Peyer's patch (tissue), 4 donors: Measurements from ENCODE around the gene S1PR5. TPM values are rescaled to one million over a fixed set of nuclear protein-coding genes. Genes with fewer than 3 reads are reported as not detected.

ENCODE experiments used
- DNase-seq, 3 donors: peaks; one replicate each; pipeline ENCODE4 v3.0.0-alpha.2; 2017 to 2019
- H3K27ac ChIP-seq, 4 donors: fragments of 200-600 bp; sonication (generic); one replicate each; pipeline ENCODE4 v1.5.1; 2016 to 2019
- H3K27me3 ChIP-seq, 2 donors: fragments of 200-600 bp; sonication (generic); one replicate each; pipeline ENCODE4 v1.5.1; 2019
- H3K36me3 ChIP-seq, 3 donors: fragments of 200-600 bp; sonication (generic); one replicate each; pipeline ENCODE4 v1.5.1; 2016 to 2019
- H3K4me1 ChIP-seq, 4 donors: fragments of 200-600 bp; sonication (generic); one replicate each; pipeline ENCODE4 v1.5.1; 2016 to 2019
- H3K4me3 ChIP-seq, 4 donors: fragments of 200-600 bp; sonication (generic); 1 replicate in 3 of 4; 2 replicates in 1 of 4; pipeline ENCODE4 v1.5.1; 2016 to 2019; ENCODE audit warnings: mild to moderate bottlenecking in 1 of 4
- H3K9me3 ChIP-seq, 4 donors: fragments of 200-600 bp; sonication (generic); one replicate each; pipeline ENCODE4 v1.5.1; 2016 to 2019; ENCODE audit warnings: mild to moderate bottlenecking in 1 of 4
- POLR2A ChIP-seq, 2 donors: fragments of 450-650 bp; IDR thresholded peaks; one replicate each; pipeline ENCODE4 v1.5.1; 2017; ENCODE audit warnings: antibody characterized with exemption in 2 of 2, mild to moderate bottlenecking in 2 of 2, moderate library complexity in 2 of 2
- small RNA-seq, 2 donors: library from RNA; depleted of rRNA; stranded (forward); fragments of <200 nt; gene quantifications; one replicate each; pipeline ENCODE3, GENCODE V24; 2016
- total RNA-seq, 4 donors: library from RNA; depleted of rRNA; stranded (reverse); fragments of >200 nt; gene quantifications; one replicate each; pipeline ENCODE4 v1.1.0, GENCODE V29; 2016
- TF ChIP-seq, protein P1 (sequence below), 6 experiments: fragments of 450-650 bp in 4 of 6; fragments of 200-600 bp in 2 of 6; sonication (generic) in 1 of 6; IDR thresholded peaks; one replicate each; pipeline ENCODE4 v1.5.1; 2017 to 2019; ENCODE audit warnings: antibody characterized with exemption in 6 of 6, mild to moderate bottlenecking in 3 of 6, moderate library complexity in 1 of 6

S1PR5 gene
- total RNA-seq, 4 donors from 2014 or later = not detected

DNA sequence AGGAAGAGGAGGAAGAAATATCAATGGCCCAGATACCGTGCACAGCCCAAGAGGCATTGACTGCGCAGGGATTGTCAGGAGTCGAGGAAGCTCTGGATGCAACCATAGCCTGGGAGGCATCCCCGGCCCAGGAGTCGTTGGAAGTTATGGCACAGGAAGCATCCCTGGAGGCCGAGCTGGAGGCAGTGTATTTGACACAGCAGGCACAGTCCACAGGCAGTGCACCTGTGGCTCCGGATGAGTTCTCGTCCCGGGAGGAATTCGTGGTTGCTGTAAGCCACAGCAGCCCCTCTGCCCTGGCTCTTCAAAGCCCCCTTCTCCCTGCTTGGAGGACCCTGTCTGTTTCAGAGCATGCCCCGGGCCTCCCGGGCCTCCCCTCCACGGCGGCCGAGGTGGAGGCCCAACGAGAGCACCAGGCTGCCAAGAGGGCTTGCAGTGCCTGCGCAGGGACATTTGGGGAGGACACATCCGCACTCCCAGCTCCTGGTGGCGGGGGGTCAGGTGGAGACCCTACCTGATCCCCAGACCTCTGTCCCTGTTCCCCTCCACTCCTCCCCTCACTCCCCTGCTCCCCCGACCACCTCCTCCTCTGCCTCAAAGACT is 50.0 kb downstream of the S1PR5 start:
- TF ChIP-seq POLR2A (IDR thresholded peaks at IDR 0.05) = no peak
- TF ChIP-seq, protein P1, sequence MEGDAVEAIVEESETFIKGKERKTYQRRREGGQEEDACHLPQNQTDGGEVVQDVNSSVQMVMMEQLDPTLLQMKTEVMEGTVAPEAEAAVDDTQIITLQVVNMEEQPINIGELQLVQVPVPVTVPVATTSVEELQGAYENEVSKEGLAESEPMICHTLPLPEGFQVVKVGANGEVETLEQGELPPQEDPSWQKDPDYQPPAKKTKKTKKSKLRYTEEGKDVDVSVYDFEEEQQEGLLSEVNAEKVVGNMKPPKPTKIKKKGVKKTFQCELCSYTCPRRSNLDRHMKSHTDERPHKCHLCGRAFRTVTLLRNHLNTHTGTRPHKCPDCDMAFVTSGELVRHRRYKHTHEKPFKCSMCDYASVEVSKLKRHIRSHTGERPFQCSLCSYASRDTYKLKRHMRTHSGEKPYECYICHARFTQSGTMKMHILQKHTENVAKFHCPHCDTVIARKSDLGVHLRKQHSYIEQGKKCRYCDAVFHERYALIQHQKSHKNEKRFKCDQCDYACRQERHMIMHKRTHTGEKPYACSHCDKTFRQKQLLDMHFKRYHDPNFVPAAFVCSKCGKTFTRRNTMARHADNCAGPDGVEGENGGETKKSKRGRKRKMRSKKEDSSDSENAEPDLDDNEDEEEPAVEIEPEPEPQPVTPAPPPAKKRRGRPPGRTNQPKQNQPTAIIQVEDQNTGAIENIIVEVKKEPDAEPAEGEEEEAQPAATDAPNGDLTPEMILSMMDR (IDR thresholded peaks at IDR 0.05) = no peak
- H3K27me3 ChIP-seq = no peaks in the 10 kb centered on the region
- no peak overlapping the region for H3K27ac ChIP-seq
- no peak for DNase-seq
- peaks cover 0 to 29% (median 0%) of the 10 kb centered on the region in 3 donors for H3K36me3 ChIP-seq
- H3K4me3 ChIP-seq = no peak overlapping the region
- H3K9me3 ChIP-seq = no peaks in the 10 kb centered on the region
- H3K4me1 ChIP-seq = no peaks in the 10 kb centered on the region

DNA sequence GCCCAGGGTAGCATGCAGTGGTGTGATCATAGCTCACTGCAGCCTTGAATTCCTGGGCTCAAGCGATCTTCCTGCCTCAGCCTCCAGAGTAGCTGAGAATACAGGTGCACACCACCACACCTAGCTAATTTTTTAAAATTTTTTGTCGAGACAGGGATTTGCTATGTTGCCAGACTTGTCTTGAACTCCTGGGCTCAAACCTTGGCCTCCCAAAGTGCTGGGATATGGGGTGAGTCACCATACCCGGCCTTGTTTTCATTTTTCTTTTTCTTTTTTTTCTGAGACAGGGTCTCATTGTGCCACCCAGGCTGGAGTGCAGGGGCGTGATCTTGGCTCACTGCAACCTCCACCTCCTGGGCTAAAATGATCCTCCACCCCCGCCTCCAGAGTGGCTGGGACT is 52.8 kb downstream of the S1PR5 start:
- no peak overlapping the region for H3K4me3 ChIP-seq
- H3K4me1 ChIP-seq = peaks cover 0 to 8% (median 6%) of the 10 kb centered on the region in 4 donors
- DNase-seq = no peak
- H3K27me3 ChIP-seq = no peaks in the 10 kb centered on the region
- H3K27ac ChIP-seq = no peak overlapping the region
- H3K9me3 ChIP-seq = no peaks in the 10 kb centered on the region
- peaks cover 0 to 29% (median 0%) of the 10 kb centered on the region in 3 donors for H3K36me3 ChIP-seq
- TF ChIP-seq, protein P1 (IDR thresholded peaks at IDR 0.05) = no peak
- TF ChIP-seq POLR2A (IDR thresholded peaks at IDR 0.05) = no peak

Small RNA genes within 50 kb of the gene (small RNA-seq; reads per million reads assigned to genes)
- gene MIR1238 (0 reads per million in 2 donors), gene RNU7-140P (0 reads per million in 2 donors)

Other genes starting within 250 kb of the S1PR5 start
- 10 to 100 TPM in 2 of 4 donors, 1 to 10 TPM in 2; 2.6 to 62.7 (median 12.7) TPM for gene ICAM1, start 246.3 kb downstream of the S1PR5 start, total RNA-seq
- gene ICAM4, start 230.5 kb downstream of the S1PR5 start, total RNA-seq = not detected
- under 1 TPM in 1 of 4 donors, not detected in 3; 0.27 TPM for gene ICAM5, start 227.5 kb downstream of the S1PR5 start, total RNA-seq
- 10 to 100 TPM in 1 of 4 donors, 1 to 10 TPM in 1, not detected in 2; 2.1 to 10.7 TPM for gene ZGLP1, start 207.6 kb downstream of the S1PR5 start, total RNA-seq
- 10 to 100 TPM in 3 of 4 donors, 1 to 10 TPM in 1; 8.3 to 22.2 (median 12.5) TPM for gene FDX2, start 201.4 kb downstream of the S1PR5 start, total RNA-seq
- 10 to 100 TPM; 42.1 to 66.5 (median 55.8) TPM for gene RAVER1, start 183.9 kb downstream of the S1PR5 start, total RNA-seq
- 10 to 100 TPM in 3 of 4 donors, 1 to 10 TPM in 1; 5.5 to 20.6 (median 10.8) TPM for gene ICAM3, start 177.8 kb downstream of the S1PR5 start, total RNA-seq
- 100 to 1,000 TPM; 138 to 531 (median 246) TPM for gene TYK2, start 136.9 kb downstream of the S1PR5 start, total RNA-seq
- 100 to 1,000 TPM; 118 to 443 (median 159) TPM for gene CDC37, start 113.9 kb downstream of the S1PR5 start, total RNA-seq
- gene PDE4A, start 96.9 kb downstream of the S1PR5 start, total RNA-seq = 1 to 10 TPM; 3.3 to 7.2 (median 5.1) TPM
- 10 to 100 TPM; 44.2 to 53.6 (median 46.9) TPM for gene KEAP1, start 14.1 kb downstream of the S1PR5 start, total RNA-seq
- gene ATG4D, start 26.5 kb upstream of the S1PR5 start, total RNA-seq = 100 to 1,000 TPM in 3 of 4 donors, 10 to 100 TPM in 1; 36.3 to 169 (median 150) TPM
- gene KRI1, start 48.6 kb upstream of the S1PR5 start, total RNA-seq = 10 to 100 TPM; 16.3 to 97.4 (median 20.0) TPM
- gene CDKN2D, start 51.5 kb upstream of the S1PR5 start, total RNA-seq = 1 to 10 TPM; 3.3 to 7.7 (median 6.4) TPM
- gene AP1M2, start 69.9 kb upstream of the S1PR5 start, total RNA-seq = 100 to 1,000 TPM in 1 of 4 donors, 10 to 100 TPM in 3; 60.2 to 102 (median 82.5) TPM
- gene SLC44A2, start 108.1 kb upstream of the S1PR5 start, total RNA-seq = 10 to 100 TPM; 24.2 to 81.7 (median 57.6) TPM
- 100 to 1,000 TPM in 3 of 4 donors, 10 to 100 TPM in 1; 73.4 to 227 (median 139) TPM for gene ILF3, start 136.9 kb upstream of the S1PR5 start, total RNA-seq
- 10 to 100 TPM; 25.9 to 85.0 (median 38.3) TPM for gene QTRT1, start 184.0 kb upstream of the S1PR5 start, total RNA-seq
- 100 to 1,000 TPM; 353 to 827 (median 464) TPM for gene DNM2, start 200.6 kb upstream of the S1PR5 start, total RNA-seq